Stimulated activated CD8-positive, alpha-beta memory T cell treated with anti-CD3 and anti-CD28 coated beads, Interleukin-4, amount 100 ng/mL, for 4 hours (primary cell): ENCODE results near the gene STPG1.
"Not testable (repeated sequence)": the region's sequence is repeated elsewhere in the genome, so short reads cannot be mapped to it uniquely, and the experiment has no call there.

Experiments used
- DNase-seq, 2 donors: peaks; one replicate each; pipeline ENCODE4 v3.0.0-alpha.2; 2020; ENCODE audit warnings: low read depth in 2 of 2, low spot score in 1 of 2

STPG1 gene

GRCh38 chr1:24413350-24414163, at the start of gene STPG1:
STPG1 (minus strand) TSS chr1:24413782; CDS start chr1:24401388, 12,394 bp downstream.
- DNase-seq = peak in 1 of 2 donors; percentile 53

- not testable (repeated sequence) for DNase-seq
Measured at GRCh38 chr1:24462128-24462527, 48.5 kb upstream of the STPG1 start.

- DNase-seq = no peak
Measured at GRCh38 chr1:24459551-24460266, 46.1 kb upstream of the STPG1 start.

- no peak for DNase-seq
Measured at GRCh38 chr1:24457866-24458265, 44.3 kb upstream of the STPG1 start.

- DNase-seq = no peak
Measured at GRCh38 chr1:24455272-24455671, 41.7 kb upstream of the STPG1 start.

GRCh38 chr1:24454673-24455072, 41.1 kb upstream of the STPG1 start:
- DNase-seq = no peak

- DNase-seq = no peak
Measured at GRCh38 chr1:24452922-24453485, 39.4 kb upstream of the STPG1 start.

- no peak for DNase-seq
Measured at GRCh38 chr1:24451746-24452145, 38.2 kb upstream of the STPG1 start.

- no peak for DNase-seq
Measured at GRCh38 chr1:24450857-24451397, 37.3 kb upstream of the STPG1 start.

- no peak for DNase-seq
Measured at GRCh38 chr1:24450316-24450715, 36.7 kb upstream of the STPG1 start.

- not testable (repeated sequence) for DNase-seq
Measured at GRCh38 chr1:24446446-24446845, 32.9 kb upstream of the STPG1 start.

- DNase-seq = no peak
Measured at GRCh38 chr1:24443241-24443656, 29.7 kb upstream of the STPG1 start.

GRCh38 chr1:24442764-24443163, 29.2 kb upstream of the STPG1 start:
- no peak for DNase-seq

GRCh38 chr1:24441996-24442668, 28.6 kb upstream of the STPG1 start:
- no peak for DNase-seq

GRCh38 chr1:24441480-24441879, 27.9 kb upstream of the STPG1 start:
- DNase-seq = no peak

- DNase-seq = no peak
Measured at GRCh38 chr1:24440436-24440835, 26.9 kb upstream of the STPG1 start.

- no peak for DNase-seq
Measured at GRCh38 chr1:24438423-24438901, 24.9 kb upstream of the STPG1 start.

- DNase-seq = no peak
Measured at GRCh38 chr1:24437631-24438396, 24.2 kb upstream of the STPG1 start.

GRCh38 chr1:24435782-24436365, 22.3 kb upstream of the STPG1 start:
- no peak for DNase-seq

- no peak for DNase-seq
Measured at GRCh38 chr1:24427545-24427862, 13.9 kb upstream of the STPG1 start.
